OCI-LY1 (cell line): ENCODE results near the gene VMP1.

ENCODE experiments used
- EZH2 ChIP-seq: fragments of 200-600 bp; sonication (generic), shearing (Covaris generic); IDR thresholded peaks from 2 replicates; pipeline ENCODE4 v1.8.0; 2017; ENCODE audit warnings: borderline replicate concordance, mixed run types, mild to moderate bottlenecking, antibody characterized with exemption, low read length, moderate library complexity, mixed read lengths
- TF ChIP-seq, protein P1 (sequence below): fragments of 200-600 bp; sonication (generic), shearing (Covaris generic); IDR thresholded peaks from 2 replicates; pipeline ENCODE4 v1.5.1; 2017; ENCODE audit warnings: mild to moderate bottlenecking, antibody characterized with exemption, low read length, moderate library complexity, mixed read lengths

GRCh38 chr17:59668816-59669215 is 38.6 kb upstream of the VMP1 start:
- TF ChIP-seq, protein P1, sequence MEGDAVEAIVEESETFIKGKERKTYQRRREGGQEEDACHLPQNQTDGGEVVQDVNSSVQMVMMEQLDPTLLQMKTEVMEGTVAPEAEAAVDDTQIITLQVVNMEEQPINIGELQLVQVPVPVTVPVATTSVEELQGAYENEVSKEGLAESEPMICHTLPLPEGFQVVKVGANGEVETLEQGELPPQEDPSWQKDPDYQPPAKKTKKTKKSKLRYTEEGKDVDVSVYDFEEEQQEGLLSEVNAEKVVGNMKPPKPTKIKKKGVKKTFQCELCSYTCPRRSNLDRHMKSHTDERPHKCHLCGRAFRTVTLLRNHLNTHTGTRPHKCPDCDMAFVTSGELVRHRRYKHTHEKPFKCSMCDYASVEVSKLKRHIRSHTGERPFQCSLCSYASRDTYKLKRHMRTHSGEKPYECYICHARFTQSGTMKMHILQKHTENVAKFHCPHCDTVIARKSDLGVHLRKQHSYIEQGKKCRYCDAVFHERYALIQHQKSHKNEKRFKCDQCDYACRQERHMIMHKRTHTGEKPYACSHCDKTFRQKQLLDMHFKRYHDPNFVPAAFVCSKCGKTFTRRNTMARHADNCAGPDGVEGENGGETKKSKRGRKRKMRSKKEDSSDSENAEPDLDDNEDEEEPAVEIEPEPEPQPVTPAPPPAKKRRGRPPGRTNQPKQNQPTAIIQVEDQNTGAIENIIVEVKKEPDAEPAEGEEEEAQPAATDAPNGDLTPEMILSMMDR = no peak
- no peak for TF ChIP-seq EZH2
